Inflammatory macrophage (primary cell): ENCODE measurements around the gene ZNF319.

Source experiments
- DNase-seq, 2 donors: peaks; one replicate each; pipeline ENCODE4 v3.0.0-alpha.2; 2020 to 2022

ZNF319 gene

GRCh38 chr16:57951204-57951960, 49.1 kb downstream of the ZNF319 start:
- DNase-seq: no peak

GRCh38 chr16:57950382-57950781, 50.1 kb downstream of the ZNF319 start:
- DNase-seq: no peak

- DNase-seq: no peak
These were observed 50.8 kb downstream of the ZNF319 start for GRCh38 chr16:57949595-57950238.

GRCh38 chr16:57949013-57949412, 51.5 kb downstream of the ZNF319 start:
- no peak for DNase-seq

GRCh38 chr16:57948027-57948426, 52.4 kb downstream of the ZNF319 start:
- no peak for DNase-seq

- peak; percentile 57 to 71 for DNase-seq
These were observed 53.2 kb downstream of the ZNF319 start for GRCh38 chr16:57947261-57947660.

- DNase-seq: no peak
These were observed 54.2 kb downstream of the ZNF319 start for GRCh38 chr16:57946181-57946801.

- DNase-seq: peak in 1 of 2 donors; percentile 12
These were observed 54.7 kb downstream of the ZNF319 start for GRCh38 chr16:57945740-57946138.

- no peak for DNase-seq
These were observed 55.3 kb downstream of the ZNF319 start for GRCh38 chr16:57944970-57945739.
